Astrocyte (in vitro differentiated cells and primary cell): ENCODE data around the gene S1PR1.

ENCODE experiments used
- CTCF ChIP-seq: IDR thresholded peaks from 2 replicates; pipeline ENCODE4 v1.5.1; 2011; ENCODE audit warnings: low read depth, mild to moderate bottlenecking, inconsistent platforms, low read length, moderate library complexity; ENCODE audit not compliant: insufficient read depth
- EZH2 ChIP-seq: IDR thresholded peaks from 2 replicates; pipeline ENCODE4 v1.6.1; 2012; ENCODE audit warnings: mild to moderate bottlenecking, low read length, inconsistent platforms; ENCODE audit not compliant: insufficient read depth

- no peak for TF ChIP-seq CTCF
- no peak for TF ChIP-seq EZH2
Measured at GRCh38 chr1:101220906-101221305, 15.9 kb upstream of the S1PR1 start.
